ENCODE data around the gene TNIP2. TPM values are rescaled to one million over a fixed set of nuclear protein-coding genes. Genes with fewer than 3 reads are reported as not detected.

Gene TNIP2
- total and polyA plus RNA-seq, 9 donors = 15.7 to 19.6 (median 17.7) TPM

DNA sequence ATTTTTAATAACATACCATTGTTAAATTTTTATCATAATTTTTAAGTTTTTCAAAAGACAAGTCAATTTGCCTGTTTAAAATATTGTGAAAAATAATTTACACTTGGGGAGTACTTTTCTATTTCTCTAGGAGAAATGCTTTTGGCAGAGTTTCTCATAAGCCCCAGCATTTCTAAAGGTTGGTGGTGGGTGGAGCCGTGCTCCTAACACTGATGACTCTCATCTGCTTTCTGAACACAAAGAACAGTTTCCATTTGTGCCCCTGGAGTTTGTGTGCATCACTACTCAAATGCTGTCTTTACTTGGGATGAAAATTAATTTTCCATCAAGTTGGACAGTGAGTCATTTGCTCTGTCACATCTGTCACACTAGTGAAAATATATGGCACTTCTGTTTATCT is 57.6 kb downstream of the TNIP2 start:
- H3K27ac ChIP-seq (ENCODE audit: low read length) = no peak overlapping the region
- no peak for DNase-seq
- whole genome bisulfite sequencing (ENCODE audit: insufficient coverage) = no CpG with 5 or more reads among the region's 1 CpG

DNA sequence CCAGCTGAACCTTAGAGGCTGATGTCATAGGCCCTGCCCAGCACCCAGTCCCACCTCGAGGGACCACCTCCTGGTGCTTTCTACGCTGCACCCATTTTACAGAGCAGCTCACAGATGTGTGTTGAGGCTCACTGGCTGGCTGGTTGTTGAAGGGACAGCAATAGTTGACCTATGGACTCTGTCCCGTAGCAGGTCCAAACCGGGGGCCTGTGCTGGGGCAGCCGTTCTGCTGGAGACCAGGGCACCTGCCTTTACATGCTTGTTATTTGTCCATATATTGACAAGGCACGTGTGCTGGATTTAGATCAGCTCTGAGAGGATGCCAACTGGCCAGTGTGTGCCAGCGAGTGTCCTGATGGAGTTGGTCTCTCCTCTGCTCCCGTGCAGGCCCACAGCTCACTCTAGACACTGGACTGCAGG is 58.1 kb downstream of the TNIP2 start:
- Histone ChIP-seq H3K4me1 (ENCODE audit: control insufficient read depth, insufficient read depth, low read length) (no peaks in the 10 kb centered on the region), H3K9me3 (replicated peaks; ENCODE audit: control insufficient read depth, low read depth, low read length) (no peaks in the 10 kb centered on the region), H3K27ac (ENCODE audit: low read length) (no peak overlapping the region), H3K27me3 (ENCODE audit: control insufficient read depth, insufficient read depth, low read length) (no peaks in the 10 kb centered on the region), H3K4me3 (ENCODE audit: low read length) (no peak overlapping the region), H3K36me3 (ENCODE audit: control insufficient read depth, insufficient read depth, low read length) (peaks cover 79% of the 10 kb centered on the region)
- 93% methylated on average over 6 of the region's 8 CpGs for WGBS (ENCODE audit: insufficient coverage)
- DNase-seq = no peak

More for the DNA sequence above, 57.6 kb downstream of the TNIP2 start:
- Histone ChIP-seq H3K4me3 (ENCODE audit: low read length) (no peak overlapping the region), H3K36me3 (ENCODE audit: control insufficient read depth, insufficient read depth, low read length) (peaks cover 79% of the 10 kb centered on the region), H3K9me3 (replicated peaks; ENCODE audit: control insufficient read depth, low read depth, low read length) (no peaks in the 10 kb centered on the region), H3K4me1 (ENCODE audit: control insufficient read depth, insufficient read depth, low read length) (no peaks in the 10 kb centered on the region), H3K27me3 (ENCODE audit: control insufficient read depth, insufficient read depth, low read length) (no peaks in the 10 kb centered on the region)

DNA sequence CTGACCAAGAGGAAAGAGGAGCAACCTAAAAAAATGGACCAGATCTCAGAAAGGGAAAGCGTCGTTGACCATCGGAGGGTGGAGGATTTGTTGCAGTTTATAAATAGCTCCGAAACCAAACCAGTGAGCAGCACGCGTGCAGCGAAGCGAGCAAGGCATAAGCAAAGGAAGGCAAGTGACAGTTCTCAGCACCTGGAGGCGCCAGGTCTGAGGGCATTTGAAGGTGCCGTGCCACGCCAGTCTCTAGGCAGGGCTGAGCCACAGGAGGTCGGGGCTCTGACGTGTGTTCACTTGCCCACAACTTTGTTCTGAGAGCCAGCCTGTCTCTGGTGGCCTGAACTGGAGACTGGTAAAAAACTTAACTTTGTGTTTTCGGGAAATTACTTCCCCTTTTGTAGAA is 59.7 kb downstream of the TNIP2 start:
- 91% methylated on average over 13 of the region's 14 CpGs for WGBS (ENCODE audit: insufficient coverage)
- H3K36me3 ChIP-seq (ENCODE audit: control insufficient read depth, insufficient read depth, low read length) = peaks cover 86% of the 10 kb centered on the region
- no peak for DNase-seq
- H3K27me3 ChIP-seq (ENCODE audit: control insufficient read depth, insufficient read depth, low read length) = no peaks in the 10 kb centered on the region
- H3K4me3 ChIP-seq (ENCODE audit: low read length) = no peak overlapping the region
- no peaks in the 10 kb centered on the region for H3K9me3 ChIP-seq (replicated peaks; ENCODE audit: control insufficient read depth, low read depth, low read length)
- no peaks in the 10 kb centered on the region for H3K4me1 ChIP-seq (ENCODE audit: control insufficient read depth, insufficient read depth, low read length)
- H3K27ac ChIP-seq (ENCODE audit: low read length) = no peak overlapping the region

DNA sequence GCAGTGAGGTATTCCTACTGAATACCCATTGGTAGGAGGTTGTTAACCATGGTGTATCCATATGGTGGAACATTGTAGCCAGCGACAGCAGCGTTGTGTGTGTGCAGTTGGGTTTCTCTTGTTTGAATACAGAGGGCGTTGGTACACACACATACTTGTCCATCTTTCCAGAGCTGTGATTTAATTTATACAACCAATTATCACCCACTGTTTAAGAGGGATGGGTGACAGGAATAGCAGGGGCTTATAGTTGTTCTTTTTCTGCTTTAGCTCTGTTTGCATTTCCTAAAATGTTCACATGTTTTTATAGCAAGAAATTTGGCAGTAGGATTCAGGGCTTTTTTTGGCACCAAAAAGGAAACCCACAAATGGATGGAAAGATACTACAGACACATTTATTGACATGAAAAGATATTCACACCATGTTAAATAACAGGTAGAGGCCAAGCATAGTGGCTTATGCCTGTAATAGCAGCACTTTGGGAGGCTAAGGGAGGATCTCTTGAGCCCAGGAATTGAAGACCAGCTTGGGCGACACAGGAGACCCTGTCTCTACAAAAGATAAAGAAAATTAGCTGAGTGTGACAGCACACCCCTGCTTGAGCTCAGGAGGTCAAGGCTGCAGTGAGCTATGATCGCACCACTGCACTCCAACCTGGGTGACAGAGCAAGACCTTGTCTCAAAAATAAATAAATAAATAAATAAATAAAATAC is 60.6 kb downstream of the TNIP2 start:
- Histone ChIP-seq H3K4me3 (ENCODE audit: low read length) (no peak overlapping the region), H3K27me3 (ENCODE audit: control insufficient read depth, insufficient read depth, low read length) (no peaks in the 10 kb centered on the region), H3K9me3 (replicated peaks; ENCODE audit: control insufficient read depth, low read depth, low read length) (no peaks in the 10 kb centered on the region), H3K27ac (ENCODE audit: low read length) (no peak overlapping the region), H3K4me1 (ENCODE audit: control insufficient read depth, insufficient read depth, low read length) (no peaks in the 10 kb centered on the region), H3K36me3 (ENCODE audit: control insufficient read depth, insufficient read depth, low read length) (peaks cover 88% of the 10 kb centered on the region)
- WGBS (ENCODE audit: insufficient coverage) = 100% methylated on average over 1 of the region's 5 CpGs
- no peak for DNase-seq

DNA sequence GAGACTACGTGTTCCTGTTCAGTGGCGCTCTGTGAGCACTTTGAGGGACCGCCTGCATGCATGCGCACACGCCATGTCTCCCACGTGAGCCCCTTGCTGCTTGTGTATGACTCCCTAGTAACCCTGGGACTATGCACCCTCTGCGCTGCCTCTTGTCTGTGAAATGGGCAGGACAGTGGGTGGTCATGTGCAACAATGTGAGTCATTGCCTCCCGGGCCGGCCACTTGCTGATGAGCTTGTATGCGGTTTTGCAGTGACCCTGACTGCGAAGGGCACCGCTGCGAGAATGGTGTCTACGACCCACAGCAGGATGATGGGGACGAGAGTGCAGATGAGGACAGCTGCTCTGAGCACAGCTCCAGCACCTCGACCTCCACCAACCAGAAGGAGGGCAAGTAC is 61.4 kb downstream of the TNIP2 start:
- Histone ChIP-seq H3K4me1 (ENCODE audit: control insufficient read depth, insufficient read depth, low read length) (no peaks in the 10 kb centered on the region), H3K36me3 (ENCODE audit: control insufficient read depth, insufficient read depth, low read length) (peaks cover 82% of the 10 kb centered on the region), H3K27me3 (ENCODE audit: control insufficient read depth, insufficient read depth, low read length) (no peaks in the 10 kb centered on the region), H3K27ac (ENCODE audit: low read length) (no peak overlapping the region), H3K9me3 (replicated peaks; ENCODE audit: control insufficient read depth, low read depth, low read length) (no peaks in the 10 kb centered on the region), H3K4me3 (ENCODE audit: low read length) (no peak overlapping the region)
- 89% methylated on average over 12 of the region's 16 CpGs for WGBS (ENCODE audit: insufficient coverage)
- no peak for DNase-seq

DNA sequence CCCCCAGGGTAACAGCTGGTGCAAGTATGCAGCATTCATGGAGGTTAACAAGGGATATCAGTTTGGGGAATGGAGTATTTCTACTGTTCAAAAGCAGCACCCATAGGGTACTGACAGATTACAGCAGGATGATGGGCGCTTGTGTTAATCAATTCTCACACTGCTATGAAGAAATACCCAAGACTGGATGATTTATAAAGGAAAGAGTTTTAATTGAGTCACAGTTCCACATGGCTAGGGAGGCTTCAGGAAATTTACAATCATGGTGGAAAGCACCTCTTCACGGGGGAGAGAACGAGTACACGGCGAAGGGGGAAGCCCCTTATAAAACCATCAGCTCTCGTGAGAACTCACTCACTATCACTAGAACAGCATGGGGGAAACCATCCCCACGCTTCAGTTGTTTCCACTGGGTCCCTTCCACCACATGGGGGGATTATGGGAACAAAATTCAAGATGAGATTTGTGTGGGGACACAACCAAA is 64.1 kb downstream of the TNIP2 start:
- no peak overlapping the region for H3K27ac ChIP-seq (ENCODE audit: low read length)
- DNase-seq = no peak
- H3K36me3 ChIP-seq (ENCODE audit: control insufficient read depth, insufficient read depth, low read length) = peaks cover 78% of the 10 kb centered on the region
- 80% methylated on average over 1 of the region's 7 CpGs for WGBS (ENCODE audit: insufficient coverage)
- no peaks in the 10 kb centered on the region for H3K4me1 ChIP-seq (ENCODE audit: control insufficient read depth, insufficient read depth, low read length)
- no peaks in the 10 kb centered on the region for H3K27me3 ChIP-seq (ENCODE audit: control insufficient read depth, insufficient read depth, low read length)
- no peak overlapping the region for H3K4me3 ChIP-seq (ENCODE audit: low read length)
- H3K9me3 ChIP-seq (replicated peaks; ENCODE audit: control insufficient read depth, low read depth, low read length) = no peaks in the 10 kb centered on the region

Other genes with a start within 250 kb of the TNIP2 start
- gene FAM193A, start 219.7 kb downstream of the TNIP2 start, total RNA-seq = 12.9 TPM
- gene FAM193A, start 219.7 kb downstream of the TNIP2 start, polyA plus RNA-seq (ENCODE audit: insufficient read depth in 1 of 8, insufficient read length in 8 of 8, low replicate concordance in 1 of 8) = 10 to 100 TPM; 14.3 to 24.2 (median 19.9) TPM
- gene SH3BP2, start 36.7 kb upstream of the TNIP2 start, total RNA-seq = 23.5 TPM
- 10 to 100 TPM; 20.9 to 34.8 (median 28.6) TPM for gene SH3BP2, start 36.7 kb upstream of the TNIP2 start, polyA plus RNA-seq (ENCODE audit: insufficient read depth in 1 of 8, insufficient read length in 8 of 8, low replicate concordance in 1 of 8)
- 177 TPM for gene ADD1, start 87.5 kb upstream of the TNIP2 start, total RNA-seq
- 100 to 1,000 TPM; 165 to 216 (median 176) TPM for gene ADD1, start 87.5 kb upstream of the TNIP2 start, polyA plus RNA-seq (ENCODE audit: insufficient read depth in 1 of 8, insufficient read length in 8 of 8, low replicate concordance in 1 of 8)
- gene NOP14, start 207.1 kb upstream of the TNIP2 start, total RNA-seq = 12.1 TPM
- gene NOP14, start 207.1 kb upstream of the TNIP2 start, polyA plus RNA-seq (ENCODE audit: insufficient read depth in 1 of 8, insufficient read length in 8 of 8, low replicate concordance in 1 of 8) = 10 to 100 TPM; 23.0 to 27.6 (median 25.3) TPM
- gene GRK4, start 207.2 kb upstream of the TNIP2 start, total RNA-seq = 8.4 TPM
- gene GRK4, start 207.2 kb upstream of the TNIP2 start, polyA plus RNA-seq (ENCODE audit: insufficient read depth in 1 of 8, insufficient read length in 8 of 8, low replicate concordance in 1 of 8) = 10 to 100 TPM in 4 of 8 donors, 1 to 10 TPM in 4; 6.7 to 16.1 (median 9.4) TPM

Measured in muscle of leg (tissue), 11 donors.